NCI-H526 treated with DMSO at 0.1 percent for 48 hours (cell line): ENCODE results near the gene NFIX.
"Not testable (repeated sequence)": the region's sequence is repeated elsewhere in the genome, so short reads cannot be mapped to it uniquely, and the experiment has no call there.

ENCODE experiments used
- DNase-seq: peaks from one replicate; lab custom pipeline; 2025; lab: John Stamatoyannopoulos, UW

NFIX gene

GRCh38 chr19:12994701-12995595 is at the start of gene NFIX:
TSS of gene NFIX (plus strand) at chr19:12995475. CDS start at chr19:12995838, 363 bp downstream.
- DNase-seq, result no peak

- peak; percentile 74 for DNase-seq
These were observed 49.7 kb upstream of the NFIX start, which contains the start of gene RAD23A for GRCh38 chr19:12945479-12946091. TSS of gene RAD23A (plus strand) at chr19:12945862. CDS start at chr19:12945949, 87 bp downstream.

- DNase-seq, result no peak
These were observed 49.1 kb upstream of the NFIX start for GRCh38 chr19:12946092-12946721.

- DNase-seq, result no peak
These were observed 48.4 kb upstream of the NFIX start for GRCh38 chr19:12946731-12947496.

GRCh38 chr19:12947702-12948611 is 47.3 kb upstream of the NFIX start:
- no peak for DNase-seq

GRCh38 chr19:12948612-12949362 is 46.5 kb upstream of the NFIX start:
- no peak for DNase-seq

- DNase-seq, result no peak
These were observed 45.7 kb upstream of the NFIX start for GRCh38 chr19:12949363-12950283.

- DNase-seq, result not testable (repeated sequence)
These were observed 43.2 kb upstream of the NFIX start for GRCh38 chr19:12952050-12952449.

GRCh38 chr19:12952488-12953137 is 42.7 kb upstream of the NFIX start:
- no peak for DNase-seq

GRCh38 chr19:12953138-12953798 is 42.0 kb upstream of the NFIX start:
- DNase-seq, result no peak

GRCh38 chr19:12953799-12954611 is 41.3 kb upstream of the NFIX start:
- no peak for DNase-seq

GRCh38 chr19:12954612-12954962 is 40.7 kb upstream of the NFIX start:
- no peak for DNase-seq

- not testable (repeated sequence) for DNase-seq
These were observed 39.7 kb upstream of the NFIX start for GRCh38 chr19:12955575-12955974.

- no peak for DNase-seq
These were observed 39.3 kb upstream of the NFIX start for GRCh38 chr19:12955996-12956395.

GRCh38 chr19:12956446-12957388 is 38.6 kb upstream of the NFIX start, which contains the start of gene GADD45GIP1:
TSS of gene GADD45GIP1 (minus strand) at chr19:12957223. CDS start at chr19:12957212, 11 bp downstream.
- DNase-seq, result peak; percentile 60
